ENCODE data around the gene MAGI3.

DNA sequence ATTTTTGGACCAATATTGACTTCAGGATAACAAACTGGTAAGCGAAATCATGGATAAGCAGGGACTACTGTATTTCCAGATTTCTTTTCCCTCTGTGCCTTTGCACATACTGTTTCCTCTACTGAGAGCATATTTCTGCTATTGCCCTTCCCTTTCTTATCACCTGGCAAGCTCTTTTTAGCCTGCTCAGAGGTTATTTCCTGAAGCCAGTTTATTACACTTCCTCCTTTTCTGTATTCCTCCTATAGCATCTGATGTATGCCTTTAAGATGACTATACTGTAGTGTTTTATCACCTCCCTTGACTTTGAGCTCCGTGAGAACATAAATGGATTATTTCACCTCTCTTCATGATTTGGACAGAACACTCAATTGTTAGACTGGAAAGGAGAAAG lies 49.0 kb downstream of the MAGI3 start:
- TF ChIP-seq RAD21 (IDR thresholded peaks at IDR 0.05; ENCODE audit: low read depth) (no peak), TAF1 (IDR thresholded peaks at IDR 0.05; ENCODE audit: low read depth) (no peak), EP300 (IDR thresholded peaks at IDR 0.05; ENCODE audit: borderline replicate concordance) (no peak), EGR1 (IDR thresholded peaks at IDR 0.05) (no peak), TCF12 (IDR thresholded peaks at IDR 0.05; ENCODE audit: low read depth) (no peak), CREB1 (IDR thresholded peaks at IDR 0.05; ENCODE audit: low read depth) (no peak), YY1 (IDR thresholded peaks at IDR 0.05; ENCODE audit: low read depth) (no peak), CEBPB (IDR thresholded peaks at IDR 0.05) (no peak), FOXM1 (IDR thresholded peaks at IDR 0.05; ENCODE audit: borderline replicate concordance, low read depth) (no peak), NFIC (IDR thresholded peaks at IDR 0.05) (no peak)
- TF ChIP-seq, protein P1, sequence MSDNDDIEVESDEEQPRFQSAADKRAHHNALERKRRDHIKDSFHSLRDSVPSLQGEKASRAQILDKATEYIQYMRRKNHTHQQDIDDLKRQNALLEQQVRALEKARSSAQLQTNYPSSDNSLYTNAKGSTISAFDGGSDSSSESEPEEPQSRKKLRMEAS (IDR thresholded peaks at IDR 0.05): no peak
- TF ChIP-seq, protein P2, sequence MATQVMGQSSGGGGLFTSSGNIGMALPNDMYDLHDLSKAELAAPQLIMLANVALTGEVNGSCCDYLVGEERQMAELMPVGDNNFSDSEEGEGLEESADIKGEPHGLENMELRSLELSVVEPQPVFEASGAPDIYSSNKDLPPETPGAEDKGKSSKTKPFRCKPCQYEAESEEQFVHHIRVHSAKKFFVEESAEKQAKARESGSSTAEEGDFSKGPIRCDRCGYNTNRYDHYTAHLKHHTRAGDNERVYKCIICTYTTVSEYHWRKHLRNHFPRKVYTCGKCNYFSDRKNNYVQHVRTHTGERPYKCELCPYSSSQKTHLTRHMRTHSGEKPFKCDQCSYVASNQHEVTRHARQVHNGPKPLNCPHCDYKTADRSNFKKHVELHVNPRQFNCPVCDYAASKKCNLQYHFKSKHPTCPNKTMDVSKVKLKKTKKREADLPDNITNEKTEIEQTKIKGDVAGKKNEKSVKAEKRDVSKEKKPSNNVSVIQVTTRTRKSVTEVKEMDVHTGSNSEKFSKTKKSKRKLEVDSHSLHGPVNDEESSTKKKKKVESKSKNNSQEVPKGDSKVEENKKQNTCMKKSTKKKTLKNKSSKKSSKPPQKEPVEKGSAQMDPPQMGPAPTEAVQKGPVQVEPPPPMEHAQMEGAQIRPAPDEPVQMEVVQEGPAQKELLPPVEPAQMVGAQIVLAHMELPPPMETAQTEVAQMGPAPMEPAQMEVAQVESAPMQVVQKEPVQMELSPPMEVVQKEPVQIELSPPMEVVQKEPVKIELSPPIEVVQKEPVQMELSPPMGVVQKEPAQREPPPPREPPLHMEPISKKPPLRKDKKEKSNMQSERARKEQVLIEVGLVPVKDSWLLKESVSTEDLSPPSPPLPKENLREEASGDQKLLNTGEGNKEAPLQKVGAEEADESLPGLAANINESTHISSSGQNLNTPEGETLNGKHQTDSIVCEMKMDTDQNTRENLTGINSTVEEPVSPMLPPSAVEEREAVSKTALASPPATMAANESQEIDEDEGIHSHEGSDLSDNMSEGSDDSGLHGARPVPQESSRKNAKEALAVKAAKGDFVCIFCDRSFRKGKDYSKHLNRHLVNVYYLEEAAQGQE (IDR thresholded peaks at IDR 0.05; ENCODE audit: low read depth): no peak
- TF ChIP-seq, protein P3, sequence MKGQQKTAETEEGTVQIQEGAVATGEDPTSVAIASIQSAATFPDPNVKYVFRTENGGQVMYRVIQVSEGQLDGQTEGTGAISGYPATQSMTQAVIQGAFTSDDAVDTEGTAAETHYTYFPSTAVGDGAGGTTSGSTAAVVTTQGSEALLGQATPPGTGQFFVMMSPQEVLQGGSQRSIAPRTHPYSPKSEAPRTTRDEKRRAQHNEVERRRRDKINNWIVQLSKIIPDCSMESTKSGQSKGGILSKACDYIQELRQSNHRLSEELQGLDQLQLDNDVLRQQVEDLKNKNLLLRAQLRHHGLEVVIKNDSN (IDR thresholded peaks at IDR 0.05): no peak

Measured in Ishikawa (cell line).